ENCODE data around the gene RERE.

RERE gene

DNA sequence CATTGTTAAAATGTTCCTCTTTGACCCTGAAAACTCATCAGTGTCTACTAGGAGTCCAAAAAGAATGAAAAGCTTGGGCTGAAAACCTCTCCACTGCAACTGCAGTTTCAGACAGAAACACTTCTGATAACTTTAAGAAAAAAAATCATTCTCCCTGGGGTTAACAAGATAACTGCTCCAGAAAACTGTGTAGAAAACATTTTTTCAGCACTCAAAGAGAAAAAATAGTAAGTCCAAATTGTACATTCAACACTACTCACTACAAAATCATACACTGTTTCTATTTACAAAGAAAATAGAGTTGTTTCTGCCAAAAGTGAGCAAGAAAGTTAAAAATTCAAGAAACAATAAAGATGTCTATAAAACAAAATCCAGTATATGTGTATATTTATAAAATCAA lies 157.8 kb downstream of the RERE start:
- Histone ChIP-seq H3K4me1 (ENCODE audit: insufficient read depth, low read length) (peaks cover 45% of the 10 kb centered on the region), H3K9me3 (ENCODE audit: low read length) (no peaks in the 10 kb centered on the region), H3K4me3 (ENCODE audit: low read depth in 1 of 2, low read length in 2 of 2) (no peak overlapping the region), H3K27me3 (ENCODE audit: control insufficient read depth in 1 of 2, insufficient read depth in 2 of 2, low read length in 2 of 2) (no peaks in the 10 kb centered on the region), H3K27ac (ENCODE audit: low read depth, low read length) (no peak overlapping the region), H3K36me3 (ENCODE audit: insufficient read depth, low read length) (no peaks in the 10 kb centered on the region), H3K9ac (ENCODE audit: low read length) (no peak overlapping the region)

DNA sequence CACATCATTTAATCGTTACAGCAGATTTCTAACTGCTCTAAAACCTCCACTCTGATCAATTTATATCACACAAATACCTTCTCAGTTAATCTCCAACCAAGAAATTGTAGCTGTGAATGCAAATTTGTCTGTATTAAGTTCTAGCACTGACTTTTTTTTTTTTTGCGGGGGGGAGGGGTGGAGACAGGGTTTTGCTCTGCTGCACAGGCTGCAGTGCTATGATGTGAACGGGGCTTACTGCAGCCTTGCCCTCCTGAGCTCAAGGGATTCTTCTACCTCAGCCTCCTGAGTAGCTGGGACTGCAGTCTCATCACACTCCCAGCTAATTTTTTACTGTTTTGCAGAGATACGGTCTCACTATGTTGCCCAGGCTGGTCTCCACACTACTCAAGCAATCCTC lies 163.6 kb downstream of the RERE start:
- no peaks in the 10 kb centered on the region for H3K9me3 ChIP-seq (ENCODE audit: low read length)
- no peak overlapping the region for H3K4me3 ChIP-seq (ENCODE audit: low read depth in 1 of 2, low read length in 2 of 2)
- no peaks in the 10 kb centered on the region for H3K4me1 ChIP-seq (ENCODE audit: insufficient read depth, low read length)
- no peaks in the 10 kb centered on the region for H3K27me3 ChIP-seq (ENCODE audit: control insufficient read depth in 1 of 2, insufficient read depth in 2 of 2, low read length in 2 of 2)
- H3K9ac ChIP-seq (ENCODE audit: low read length), result no peak overlapping the region
- no peaks in the 10 kb centered on the region for H3K36me3 ChIP-seq (ENCODE audit: insufficient read depth, low read length)
- no peak overlapping the region for H3K27ac ChIP-seq (ENCODE audit: low read depth, low read length)

GRCh38 chr1:8652467-8653046 lies 164.9 kb downstream of the RERE start:
- Histone ChIP-seq H3K27ac (ENCODE audit: low read depth, low read length) (no peak overlapping the region), H3K9ac (ENCODE audit: low read length) (no peak overlapping the region)

GRCh38 chr1:8651962-8652361 lies 165.5 kb downstream of the RERE start:
- H3K4me1 ChIP-seq (ENCODE audit: insufficient read depth, low read length), result no peaks in the 10 kb centered on the region
- H3K4me3 ChIP-seq (ENCODE audit: low read depth in 1 of 2, low read length in 2 of 2), result no peak overlapping the region
- no peak overlapping the region for H3K9ac ChIP-seq (ENCODE audit: low read length)
- no peak overlapping the region for H3K27ac ChIP-seq (ENCODE audit: low read depth, low read length)
- H3K9me3 ChIP-seq (ENCODE audit: low read length), result no peaks in the 10 kb centered on the region
- no peaks in the 10 kb centered on the region for H3K36me3 ChIP-seq (ENCODE audit: insufficient read depth, low read length)
- no peaks in the 10 kb centered on the region for H3K27me3 ChIP-seq (ENCODE audit: control insufficient read depth in 1 of 2, insufficient read depth in 2 of 2, low read length in 2 of 2)

More at GRCh38 chr1:8652467-8653046, 164.9 kb downstream of the RERE start:
- Histone ChIP-seq H3K4me3 (ENCODE audit: low read depth in 1 of 2, low read length in 2 of 2) (no peak overlapping the region), H3K27me3 (ENCODE audit: control insufficient read depth in 1 of 2, insufficient read depth in 2 of 2, low read length in 2 of 2) (no peaks in the 10 kb centered on the region), H3K9me3 (ENCODE audit: low read length) (no peaks in the 10 kb centered on the region), H3K36me3 (ENCODE audit: insufficient read depth, low read length) (no peaks in the 10 kb centered on the region), H3K4me1 (ENCODE audit: insufficient read depth, low read length) (no peaks in the 10 kb centered on the region)

GRCh38 chr1:8651236-8651890 lies 166.1 kb downstream of the RERE start:
- Histone ChIP-seq H3K4me3 (ENCODE audit: low read depth in 1 of 2, low read length in 2 of 2) (no peak overlapping the region), H3K27me3 (ENCODE audit: control insufficient read depth in 1 of 2, insufficient read depth in 2 of 2, low read length in 2 of 2) (no peaks in the 10 kb centered on the region), H3K9ac (ENCODE audit: low read length) (no peak overlapping the region), H3K27ac (ENCODE audit: low read depth, low read length) (no peak overlapping the region), H3K9me3 (ENCODE audit: low read length) (no peaks in the 10 kb centered on the region), H3K4me1 (ENCODE audit: insufficient read depth, low read length) (no peaks in the 10 kb centered on the region), H3K36me3 (ENCODE audit: insufficient read depth, low read length) (no peaks in the 10 kb centered on the region)

- Histone ChIP-seq H3K4me1 (ENCODE audit: insufficient read depth, low read length) (no peaks in the 10 kb centered on the region), H3K27me3 (ENCODE audit: control insufficient read depth in 1 of 2, insufficient read depth in 2 of 2, low read length in 2 of 2) (no peaks in the 10 kb centered on the region), H3K36me3 (ENCODE audit: insufficient read depth, low read length) (no peaks in the 10 kb centered on the region), H3K9ac (ENCODE audit: low read length) (no peak overlapping the region), H3K4me3 (ENCODE audit: low read depth in 1 of 2, low read length in 2 of 2) (no peak overlapping the region), H3K9me3 (ENCODE audit: low read length) (no peaks in the 10 kb centered on the region), H3K27ac (ENCODE audit: low read depth, low read length) (no peak overlapping the region)
Measured at GRCh38 chr1:8649875-8650274, 167.6 kb downstream of the RERE start.

DNA sequence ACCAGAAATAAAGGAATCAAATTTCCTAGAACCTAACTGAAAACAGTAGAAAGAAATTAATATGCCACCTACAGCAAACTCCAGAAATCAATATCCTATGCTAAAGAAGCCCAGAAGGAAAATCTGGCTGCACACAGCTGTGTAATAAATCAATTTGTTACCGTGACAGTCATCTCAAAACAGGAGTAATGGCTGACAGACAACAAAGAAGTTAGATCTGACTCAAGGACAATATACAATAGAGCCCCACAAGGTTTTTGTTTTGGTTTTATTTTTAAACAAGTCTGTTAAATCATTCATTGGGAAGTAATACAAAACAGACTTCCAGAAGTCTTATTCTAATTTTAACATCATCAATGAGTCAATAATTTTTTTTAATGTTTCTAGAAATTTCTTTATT lies 168.4 kb downstream of the RERE start:
- Histone ChIP-seq H3K9ac (ENCODE audit: low read length) (no peak overlapping the region), H3K9me3 (ENCODE audit: low read length) (no peaks in the 10 kb centered on the region), H3K36me3 (ENCODE audit: insufficient read depth, low read length) (no peaks in the 10 kb centered on the region), H3K27ac (ENCODE audit: low read depth, low read length) (no peak overlapping the region), H3K4me3 (ENCODE audit: low read depth in 1 of 2, low read length in 2 of 2) (no peak overlapping the region), H3K4me1 (ENCODE audit: insufficient read depth, low read length) (no peaks in the 10 kb centered on the region), H3K27me3 (ENCODE audit: control insufficient read depth in 1 of 2, insufficient read depth in 2 of 2, low read length in 2 of 2) (no peaks in the 10 kb centered on the region)

- Histone ChIP-seq H3K27me3 (ENCODE audit: control insufficient read depth in 1 of 2, insufficient read depth in 2 of 2, low read length in 2 of 2) (no peaks in the 10 kb centered on the region), H3K9ac (ENCODE audit: low read length) (no peak overlapping the region), H3K4me1 (ENCODE audit: insufficient read depth, low read length) (no peaks in the 10 kb centered on the region), H3K27ac (ENCODE audit: low read depth, low read length) (no peak overlapping the region), H3K4me3 (ENCODE audit: low read depth in 1 of 2, low read length in 2 of 2) (no peak overlapping the region), H3K9me3 (ENCODE audit: low read length) (no peaks in the 10 kb centered on the region), H3K36me3 (ENCODE audit: insufficient read depth, low read length) (no peaks in the 10 kb centered on the region)
Measured at GRCh38 chr1:8646996-8647395, 170.4 kb downstream of the RERE start.

DNA sequence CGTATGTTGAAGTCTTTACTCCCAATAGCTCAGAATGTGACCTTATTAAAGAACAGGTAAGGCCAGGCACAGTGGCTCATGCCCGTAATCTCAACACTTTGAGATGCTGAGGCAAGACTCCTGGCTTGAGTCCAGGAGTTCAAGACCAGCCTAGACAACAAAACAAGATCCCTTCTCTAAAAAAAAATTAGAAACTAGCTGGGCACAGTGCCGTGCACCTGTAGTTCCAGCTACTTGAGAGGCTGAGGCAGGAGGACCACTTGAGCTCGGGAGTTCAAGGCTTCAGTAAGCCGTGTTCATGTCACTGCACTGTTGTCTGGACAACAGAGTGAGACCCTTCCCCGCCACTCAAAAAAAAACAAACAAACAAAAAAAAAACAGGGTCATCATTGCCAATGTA lies 171.3 kb downstream of the RERE start:
- Histone ChIP-seq H3K9me3 (ENCODE audit: low read length) (no peaks in the 10 kb centered on the region), H3K9ac (ENCODE audit: low read length) (no peak overlapping the region), H3K4me1 (ENCODE audit: insufficient read depth, low read length) (no peaks in the 10 kb centered on the region), H3K27ac (ENCODE audit: low read depth, low read length) (no peak overlapping the region), H3K36me3 (ENCODE audit: insufficient read depth, low read length) (no peaks in the 10 kb centered on the region), H3K4me3 (ENCODE audit: low read depth in 1 of 2, low read length in 2 of 2) (no peak overlapping the region), H3K27me3 (ENCODE audit: control insufficient read depth in 1 of 2, insufficient read depth in 2 of 2, low read length in 2 of 2) (no peaks in the 10 kb centered on the region)

GRCh38 chr1:8643542-8644536 lies 173.6 kb downstream of the RERE start:
- H3K36me3 ChIP-seq (ENCODE audit: insufficient read depth, low read length), result no peaks in the 10 kb centered on the region
- no peak overlapping the region for H3K9ac ChIP-seq (ENCODE audit: low read length)
- peaks cover 9% of the 10 kb centered on the region for H3K4me1 ChIP-seq (ENCODE audit: insufficient read depth, low read length)
- H3K27me3 ChIP-seq (ENCODE audit: control insufficient read depth in 1 of 2, insufficient read depth in 2 of 2, low read length in 2 of 2), result no peaks in the 10 kb centered on the region
- H3K9me3 ChIP-seq (ENCODE audit: low read length), result no peaks in the 10 kb centered on the region
- no peak overlapping the region for H3K4me3 ChIP-seq (ENCODE audit: low read depth in 1 of 2, low read length in 2 of 2)
- H3K27ac ChIP-seq (ENCODE audit: low read depth, low read length), result no peak overlapping the region

DNA sequence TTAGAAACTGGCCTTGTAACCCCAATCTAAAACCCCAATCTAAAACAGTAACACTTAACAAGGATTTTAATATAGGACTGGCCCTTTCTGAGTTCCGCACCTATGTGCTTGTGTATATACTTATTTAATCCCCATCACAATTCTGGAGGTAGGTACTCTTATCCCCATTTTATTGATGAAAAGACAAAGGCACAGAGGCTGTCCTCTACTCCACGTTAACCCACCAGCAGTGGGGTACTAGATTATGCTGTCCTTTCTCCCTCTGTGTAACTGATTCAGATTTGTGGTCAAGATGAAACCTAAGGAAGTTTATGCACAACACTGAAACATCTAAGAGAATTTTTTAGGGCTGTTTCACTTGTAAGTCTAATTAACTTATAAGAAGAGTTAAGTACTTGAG lies 175.3 kb downstream of the RERE start:
- no peak overlapping the region for H3K9ac ChIP-seq (ENCODE audit: low read length)
- no peaks in the 10 kb centered on the region for H3K36me3 ChIP-seq (ENCODE audit: insufficient read depth, low read length)
- H3K9me3 ChIP-seq (ENCODE audit: low read length), result no peaks in the 10 kb centered on the region
- H3K4me1 ChIP-seq (ENCODE audit: insufficient read depth, low read length), result peaks cover 9% of the 10 kb centered on the region
- no peak overlapping the region for H3K27ac ChIP-seq (ENCODE audit: low read depth, low read length)
- H3K4me3 ChIP-seq (ENCODE audit: low read depth in 1 of 2, low read length in 2 of 2), result no peak overlapping the region
- no peaks in the 10 kb centered on the region for H3K27me3 ChIP-seq (ENCODE audit: control insufficient read depth in 1 of 2, insufficient read depth in 2 of 2, low read length in 2 of 2)

Data from muscle layer of colon (tissue), 2 donors.